Cardiac muscle cell (in vitro differentiated cells and primary cell): ENCODE results near the gene MKNK2. TPM values are rescaled to one million over a fixed set of nuclear protein-coding genes. Genes with fewer than 3 reads are reported as not detected.

Source experiments
- DNase-seq, 2 donors: peaks; one replicate each; pipeline versions ENCODE4 v3.0.0 to v3.0.0-alpha.2; 2010 to 2017; ENCODE audit warnings: low read depth in 1 of 2, low spot score in 1 of 2
- H3K27ac ChIP-seq: fragments of 200-600 bp; sonication (generic); 2 replicates; pipeline ENCODE4 v1.5.1; 2016
- H3K27me3 ChIP-seq: fragments of 200-600 bp; sonication (generic); 2 replicates; pipeline ENCODE4 v1.6.0; 2016; ENCODE audit warnings: control low read depth
- H3K36me3 ChIP-seq: fragments of 200-600 bp; sonication (generic); 2 replicates; pipeline ENCODE4 v1.5.1; 2016; ENCODE audit warnings: control low read depth
- H3K4me1 ChIP-seq: fragments of 200-600 bp; sonication (generic); 2 replicates; pipeline ENCODE4 v1.8.1; 2017; ENCODE audit warnings: low read depth, mild to moderate bottlenecking, mixed run types
- H3K4me3 ChIP-seq: fragments of 200-600 bp; sonication (generic); 2 replicates; pipeline ENCODE4 v1.5.1; 2016; ENCODE audit warnings: mild to moderate bottlenecking
- H3K9me3 ChIP-seq: fragments of 200-600 bp; sonication (generic); 2 replicates; pipeline ENCODE4 v1.5.1; 2017; ENCODE audit warnings: low read depth, mild to moderate bottlenecking, control low read depth
- CTCF ChIP-seq: IDR thresholded peaks from 2 replicates; pipeline ENCODE4 v1.5.1; 2012; ENCODE audit warnings: low read depth, mild to moderate bottlenecking, low read length
- polyA plus RNA-seq: library from polyadenylated mRNA; unstranded; fragments of >200 nt; fragmentation: Nextera tagmentation; extraction: Ambion mirVana; gene quantifications from 2 replicates; pipeline ENCODE4 v1.2.1, GENCODE V29; 2016
- total RNA-seq: library from RNA; depleted of rRNA; stranded (reverse); fragments of >200 nt; gene quantifications from 2 replicates; pipeline ENCODE4 v1.2.3, GENCODE V29; 2016

The MKNK2 gene
- total and polyA plus RNA-seq, 2 experiments from 2014 or later: 72.8 to 76.6 TPM

- H3K4me3 ChIP-seq: peak overlapping the region; percentile 67
These were observed 36.9 kb downstream of the MKNK2 start for GRCh38 chr19:2014131-2014571.

GRCh38 chr19:2013683-2013961 lies 37.4 kb downstream of the MKNK2 start:
- Histone ChIP-seq H3K36me3 (no peaks in the 10 kb centered on the region), H3K4me3 (no peak overlapping the region), H3K27me3 (no peaks in the 10 kb centered on the region), H3K27ac (no peak overlapping the region), H3K4me1 (no peaks in the 10 kb centered on the region), H3K9me3 (no peaks in the 10 kb centered on the region)
- DNase-seq: no peak
- TF ChIP-seq CTCF: no peak

More at GRCh38 chr19:2014131-2014571, 36.9 kb downstream of the MKNK2 start:
- H3K27me3 ChIP-seq: no peaks in the 10 kb centered on the region
- no peak for TF ChIP-seq CTCF
- no peaks in the 10 kb centered on the region for H3K4me1 ChIP-seq
- no peak overlapping the region for H3K27ac ChIP-seq
- H3K9me3 ChIP-seq: no peaks in the 10 kb centered on the region
- no peaks in the 10 kb centered on the region for H3K36me3 ChIP-seq
- DNase-seq: no peak

- no peak overlapping the region for H3K4me3 ChIP-seq
- DNase-seq: no peak
These were observed 37.9 kb downstream of the MKNK2 start for GRCh38 chr19:2012941-2013682.

GRCh38 chr19:2011169-2011568 lies 39.9 kb downstream of the MKNK2 start:
- Histone ChIP-seq H3K27ac (no peak overlapping the region), H3K27me3 (no peaks in the 10 kb centered on the region), H3K36me3 (no peaks in the 10 kb centered on the region), H3K4me3 (no peak overlapping the region), H3K4me1 (no peaks in the 10 kb centered on the region), H3K9me3 (no peaks in the 10 kb centered on the region)
- DNase-seq: no peak
- no peak for TF ChIP-seq CTCF

More at GRCh38 chr19:2012941-2013682, 37.9 kb downstream of the MKNK2 start:
- no peak for TF ChIP-seq CTCF
- no peaks in the 10 kb centered on the region for H3K27me3 ChIP-seq
- no peaks in the 10 kb centered on the region for H3K36me3 ChIP-seq
- H3K9me3 ChIP-seq: no peaks in the 10 kb centered on the region
- no peaks in the 10 kb centered on the region for H3K4me1 ChIP-seq
- no peak overlapping the region for H3K27ac ChIP-seq

- Histone ChIP-seq H3K36me3 (no peaks in the 10 kb centered on the region), H3K27me3 (no peaks in the 10 kb centered on the region), H3K27ac (no peak overlapping the region), H3K4me3 (no peak overlapping the region), H3K4me1 (no peaks in the 10 kb centered on the region), H3K9me3 (no peaks in the 10 kb centered on the region)
- no peak for DNase-seq
- TF ChIP-seq CTCF: no peak
These were observed 40.8 kb downstream of the MKNK2 start for GRCh38 chr19:2010135-2010668.
